Liver (tissue), 9 donors: ENCODE measurements around the gene ZNF778. TPM values are rescaled to one million over a fixed set of nuclear protein-coding genes. Genes with fewer than 3 reads are reported as not detected.

ENCODE experiments used
- DNase-seq: peaks from one replicate; pipeline ENCODE4 v3.0.0-alpha.2; 2017; ENCODE audit warnings: low spot score
- H3K27ac ChIP-seq, 2 donors: one replicate each; pipeline ENCODE4 v1.7.0; 2013; ENCODE audit warnings: inconsistent platforms in 2 of 2, low read length in 2 of 2, control low read depth in 1 of 2, low read depth in 1 of 2, mild to moderate bottlenecking in 1 of 2
- H3K27me3 ChIP-seq, 4 donors: one replicate each; pipeline versions ENCODE4 v1.6.1 to v1.7.0; 2013; ENCODE audit warnings: low read length in 3 of 4, inconsistent platforms in 1 of 4, mild to moderate bottlenecking in 1 of 4, moderate library complexity in 1 of 4; ENCODE audit not compliant: control insufficient read depth in 4 of 4, insufficient read depth in 4 of 4
- H3K36me3 ChIP-seq, 4 donors: one replicate each; pipeline versions ENCODE4 v1.6.1 to v1.7.0; 2013; ENCODE audit warnings: low read length in 3 of 4, mild to moderate bottlenecking in 3 of 4, low read depth in 1 of 4, moderate library complexity in 1 of 4; ENCODE audit not compliant: control insufficient read depth in 4 of 4, insufficient read depth in 3 of 4
- H3K4me1 ChIP-seq, 4 donors: one replicate each; pipeline versions ENCODE4 v1.6.1 to v1.7.0; 2013; ENCODE audit warnings: low read length in 3 of 4, mild to moderate bottlenecking in 3 of 4, moderate library complexity in 1 of 4; ENCODE audit not compliant: control insufficient read depth in 4 of 4, insufficient read depth in 4 of 4
- H3K4me3 ChIP-seq, 3 donors: one replicate each; pipeline versions ENCODE4 v1.6.1 to v1.7.0; 2013; ENCODE audit warnings: low read length in 3 of 3, control low read depth in 1 of 3, low read depth in 1 of 3, mild to moderate bottlenecking in 1 of 3
- H3K9ac ChIP-seq, 2 donors: one replicate each; pipeline ENCODE4 v1.7.0; 2013; ENCODE audit warnings: low read length in 2 of 2, mild to moderate bottlenecking in 2 of 2, moderate library complexity in 2 of 2, control low read depth in 1 of 2, low read depth in 1 of 2
- H3K9me3 ChIP-seq, 4 donors: one replicate each; pipeline versions ENCODE4 v1.6.1 to v1.7.0; 2013; ENCODE audit warnings: low read length in 3 of 4; ENCODE audit not compliant: control insufficient read depth in 4 of 4
- ATF3 ChIP-seq: IDR thresholded peaks from 2 replicates; pipeline ENCODE4 v1.6.1; 2016; ENCODE audit warnings: antibody characterized with exemption
- EGR1 ChIP-seq, 2 donors: IDR thresholded peaks; 2 replicates each; pipeline ENCODE4 v1.6.1; 2016 to 2018; ENCODE audit warnings: antibody characterized with exemption in 2 of 2, low read depth in 2 of 2
- FOXA1 ChIP-seq: IDR thresholded peaks from 2 replicates; pipeline ENCODE4 v1.6.1; 2016; ENCODE audit warnings: antibody characterized with exemption
- FOXA2 ChIP-seq: IDR thresholded peaks from 2 replicates; pipeline ENCODE4 v1.6.1; 2016; ENCODE audit warnings: antibody characterized with exemption
- GABPA ChIP-seq, 2 donors: IDR thresholded peaks in 1 of 2; conservative IDR thresholded peaks in 1 of 2; 2 replicates each; pipeline ENCODE4 v1.6.1; 2016; ENCODE audit warnings: antibody characterized with exemption in 2 of 2, mild to moderate bottlenecking in 1 of 2, moderate library complexity in 1 of 2
- HNF4A ChIP-seq, 2 donors: conservative IDR thresholded peaks; 2 replicates each; pipeline ENCODE4 v1.6.1; 2016; ENCODE audit warnings: antibody characterized with exemption in 2 of 2, mild to moderate bottlenecking in 2 of 2
- HNF4G ChIP-seq: IDR thresholded peaks from 2 replicates; pipeline ENCODE4 v1.6.1; 2016; ENCODE audit warnings: antibody characterized with exemption
- JUND ChIP-seq, 2 donors: IDR thresholded peaks; 2 replicates each; pipeline ENCODE4 v1.6.1; 2016; ENCODE audit warnings: antibody characterized with exemption in 2 of 2
- NR2F2 ChIP-seq: IDR thresholded peaks from 2 replicates; pipeline ENCODE4 v1.6.1; 2016; ENCODE audit warnings: antibody characterized with exemption
- RAD21 ChIP-seq, 2 donors: IDR thresholded peaks; 2 replicates each; pipeline ENCODE4 v1.6.1; 2016; ENCODE audit warnings: antibody characterized with exemption in 2 of 2, mild to moderate bottlenecking in 2 of 2
- RXRA ChIP-seq, 2 donors: IDR thresholded peaks; 2 replicates each; pipeline ENCODE4 v1.6.1; 2017 to 2018; ENCODE audit warnings: antibody characterized with exemption in 2 of 2, mild to moderate bottlenecking in 1 of 2
- SP1 ChIP-seq: IDR thresholded peaks from 2 replicates; pipeline ENCODE4 v1.6.1; 2018; ENCODE audit warnings: antibody characterized with exemption, mild to moderate bottlenecking
- TAF1 ChIP-seq: conservative IDR thresholded peaks from 2 replicates; pipeline ENCODE4 v1.6.1; 2016; ENCODE audit warnings: antibody characterized with exemption, mild to moderate bottlenecking
- YY1 ChIP-seq: IDR thresholded peaks from 2 replicates; pipeline ENCODE4 v1.6.1; 2016; ENCODE audit warnings: antibody characterized with exemption, mild to moderate bottlenecking
- ZBTB33 ChIP-seq: IDR thresholded peaks from 2 replicates; pipeline ENCODE4 v1.6.1; 2016; ENCODE audit warnings: antibody characterized with exemption
- WGBS: extraction: QIAGEN DNeasy Blood & Tissue Kit; methylation state at CpG from one replicate; pipeline ENCODE4 v1.1.7; 2013; 5-methylcytosine and 5-hydroxymethylcytosine counted together
- polyA plus RNA-seq, 2 donors: library from polyadenylated mRNA; stranded (reverse) in 1 of 2; unstranded in 1 of 2; fragments of 200-250 nt in 1 of 2; fragments of >200 nt in 1 of 2; fragmentation: Nextera tagmentation in 1 of 2; extraction: Ambion mirVana in 1 of 2; gene quantifications; one replicate each; pipeline versions ENCODE4 v1.2.1 to v1.2.3, GENCODE V29; 2013 to 2015
- total RNA-seq, 2 donors: library from RNA; depleted of rRNA; stranded (reverse); fragments of >200 nt; gene quantifications; one replicate each; pipeline ENCODE4 v1.2.3, GENCODE V29; 2014
- TF ChIP-seq, protein P1 (sequence below): IDR thresholded peaks from 2 replicates; pipeline ENCODE4 v1.6.1; 2016; ENCODE audit warnings: antibody characterized with exemption, mild to moderate bottlenecking
- TF ChIP-seq, protein P2 (sequence below): IDR thresholded peaks from 2 replicates; pipeline ENCODE4 v1.6.1; 2016; ENCODE audit warnings: antibody characterized with exemption
- TF ChIP-seq, protein P3 (sequence below): fragments of 150-350 bp; IDR thresholded peaks from 2 replicates; pipeline ENCODE4 v1.5.1; 2017; ENCODE audit warnings: improper control_type of control experiment, low read depth, low read length; ENCODE audit not compliant: missing input control
- donor health status: healthy.
- donor health status: healthy.
- donor health status: healthy.
- donor health status: healthy.
- donor health status: healthy.

Gene ZNF778
- total and polyA plus RNA-seq, 4 donors = 0.75 to 9.2 (median 4.2) TPM

DNA sequence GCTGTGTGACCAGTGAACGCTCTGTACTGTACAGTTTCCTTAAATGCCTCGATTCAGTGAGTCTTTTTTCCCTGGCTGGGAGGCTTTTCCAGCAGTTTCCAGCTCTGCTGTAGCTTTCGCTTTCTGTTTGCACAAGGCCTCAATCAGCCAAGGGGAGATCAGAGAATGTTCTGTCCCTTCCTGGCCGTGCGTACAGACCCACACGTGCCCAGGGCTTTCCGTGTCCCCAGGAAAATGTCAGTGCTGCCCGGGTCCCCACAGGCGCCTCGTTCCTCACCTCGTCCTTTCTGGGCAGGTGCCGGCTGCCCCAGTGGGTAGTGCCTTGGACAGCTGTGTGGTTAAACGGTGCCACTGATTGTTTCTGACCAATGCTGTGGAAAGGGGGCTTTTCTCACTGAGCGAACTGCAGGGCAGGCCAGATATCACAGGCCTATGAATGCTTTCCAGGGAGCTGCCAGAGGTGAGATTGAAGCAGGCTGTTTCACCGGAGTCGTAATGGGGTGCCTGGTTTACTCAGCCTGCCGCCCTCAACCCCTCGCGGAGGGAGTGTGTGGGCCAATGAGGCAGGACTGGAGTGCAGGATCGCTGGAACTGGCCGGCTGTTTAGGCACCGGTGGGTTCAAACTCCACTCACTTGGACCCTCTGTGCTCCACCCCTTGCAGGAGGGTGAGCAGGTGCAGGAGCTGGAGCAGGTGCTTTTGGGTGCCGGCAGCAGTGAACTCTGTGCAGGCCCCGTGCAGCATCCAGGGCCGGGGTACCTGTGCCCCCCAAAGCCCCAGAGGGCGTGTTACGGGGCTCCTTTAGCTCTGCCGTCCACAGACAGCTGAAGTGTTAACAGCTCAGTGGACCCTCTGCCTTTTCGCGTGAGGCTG lies 44.4 kb downstream of the ZNF778 start:
- DNase-seq = no peak
- H3K27me3 ChIP-seq = no peaks in the 10 kb centered on the region
- TF ChIP-seq NR2F2 (no peak), JUND (IDR thresholded peaks at IDR 0.05) (no peak), YY1 (peak; percentile 32), RXRA (IDR thresholded peaks at IDR 0.05) (peak in 1 of 2 donors; percentile 36), ZBTB33 (no peak), GABPA (IDR thresholded peaks at IDR 0.05 in 1 of 2, conservative IDR thresholded peaks at IDR 0.05 in 1 of 2) (no peak), HNF4G (no peak), FOXA2 (no peak), HNF4A (conservative IDR thresholded peaks at IDR 0.05) (peak in 1 of 2 donors; percentile 10), TAF1 (no peak), EGR1 (IDR thresholded peaks at IDR 0.05; ENCODE audit: low read depth in 2 of 2) (no peak), FOXA1 (no peak), SP1 (peak; percentile 62), ATF3 (no peak), RAD21 (IDR thresholded peaks at IDR 0.05) (no peak)
- TF ChIP-seq, protein P1, sequence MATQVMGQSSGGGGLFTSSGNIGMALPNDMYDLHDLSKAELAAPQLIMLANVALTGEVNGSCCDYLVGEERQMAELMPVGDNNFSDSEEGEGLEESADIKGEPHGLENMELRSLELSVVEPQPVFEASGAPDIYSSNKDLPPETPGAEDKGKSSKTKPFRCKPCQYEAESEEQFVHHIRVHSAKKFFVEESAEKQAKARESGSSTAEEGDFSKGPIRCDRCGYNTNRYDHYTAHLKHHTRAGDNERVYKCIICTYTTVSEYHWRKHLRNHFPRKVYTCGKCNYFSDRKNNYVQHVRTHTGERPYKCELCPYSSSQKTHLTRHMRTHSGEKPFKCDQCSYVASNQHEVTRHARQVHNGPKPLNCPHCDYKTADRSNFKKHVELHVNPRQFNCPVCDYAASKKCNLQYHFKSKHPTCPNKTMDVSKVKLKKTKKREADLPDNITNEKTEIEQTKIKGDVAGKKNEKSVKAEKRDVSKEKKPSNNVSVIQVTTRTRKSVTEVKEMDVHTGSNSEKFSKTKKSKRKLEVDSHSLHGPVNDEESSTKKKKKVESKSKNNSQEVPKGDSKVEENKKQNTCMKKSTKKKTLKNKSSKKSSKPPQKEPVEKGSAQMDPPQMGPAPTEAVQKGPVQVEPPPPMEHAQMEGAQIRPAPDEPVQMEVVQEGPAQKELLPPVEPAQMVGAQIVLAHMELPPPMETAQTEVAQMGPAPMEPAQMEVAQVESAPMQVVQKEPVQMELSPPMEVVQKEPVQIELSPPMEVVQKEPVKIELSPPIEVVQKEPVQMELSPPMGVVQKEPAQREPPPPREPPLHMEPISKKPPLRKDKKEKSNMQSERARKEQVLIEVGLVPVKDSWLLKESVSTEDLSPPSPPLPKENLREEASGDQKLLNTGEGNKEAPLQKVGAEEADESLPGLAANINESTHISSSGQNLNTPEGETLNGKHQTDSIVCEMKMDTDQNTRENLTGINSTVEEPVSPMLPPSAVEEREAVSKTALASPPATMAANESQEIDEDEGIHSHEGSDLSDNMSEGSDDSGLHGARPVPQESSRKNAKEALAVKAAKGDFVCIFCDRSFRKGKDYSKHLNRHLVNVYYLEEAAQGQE = peak; percentile 55
- TF ChIP-seq, protein P2, sequence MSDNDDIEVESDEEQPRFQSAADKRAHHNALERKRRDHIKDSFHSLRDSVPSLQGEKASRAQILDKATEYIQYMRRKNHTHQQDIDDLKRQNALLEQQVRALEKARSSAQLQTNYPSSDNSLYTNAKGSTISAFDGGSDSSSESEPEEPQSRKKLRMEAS = no peak
- TF ChIP-seq, protein P3, sequence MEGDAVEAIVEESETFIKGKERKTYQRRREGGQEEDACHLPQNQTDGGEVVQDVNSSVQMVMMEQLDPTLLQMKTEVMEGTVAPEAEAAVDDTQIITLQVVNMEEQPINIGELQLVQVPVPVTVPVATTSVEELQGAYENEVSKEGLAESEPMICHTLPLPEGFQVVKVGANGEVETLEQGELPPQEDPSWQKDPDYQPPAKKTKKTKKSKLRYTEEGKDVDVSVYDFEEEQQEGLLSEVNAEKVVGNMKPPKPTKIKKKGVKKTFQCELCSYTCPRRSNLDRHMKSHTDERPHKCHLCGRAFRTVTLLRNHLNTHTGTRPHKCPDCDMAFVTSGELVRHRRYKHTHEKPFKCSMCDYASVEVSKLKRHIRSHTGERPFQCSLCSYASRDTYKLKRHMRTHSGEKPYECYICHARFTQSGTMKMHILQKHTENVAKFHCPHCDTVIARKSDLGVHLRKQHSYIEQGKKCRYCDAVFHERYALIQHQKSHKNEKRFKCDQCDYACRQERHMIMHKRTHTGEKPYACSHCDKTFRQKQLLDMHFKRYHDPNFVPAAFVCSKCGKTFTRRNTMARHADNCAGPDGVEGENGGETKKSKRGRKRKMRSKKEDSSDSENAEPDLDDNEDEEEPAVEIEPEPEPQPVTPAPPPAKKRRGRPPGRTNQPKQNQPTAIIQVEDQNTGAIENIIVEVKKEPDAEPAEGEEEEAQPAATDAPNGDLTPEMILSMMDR = no peak
- H3K36me3 ChIP-seq = peaks cover 0 to 6% (median 2%) of the 10 kb centered on the region in 4 donors
- peak overlapping the region in 2 of 3 donors; percentile 31 to 39 for H3K4me3 ChIP-seq
- peaks cover 12 to 30% (median 19%) of the 10 kb centered on the region in 4 donors for H3K4me1 ChIP-seq
- peak overlapping the region; percentile 86 to 96 for H3K27ac ChIP-seq
- peak overlapping the region; percentile 30 to 85 for H3K9ac ChIP-seq
- WGBS = 60% methylated on average over 30 of the region's 30 CpGs
- no peaks in the 10 kb centered on the region for H3K9me3 ChIP-seq
